Measurements from ENCODE around the gene TRAFD1.
A peak's percentile ranks its signal among the peaks of the same experiment; 100 is the strongest.

TRAFD1 gene

GRCh38 chr12:112178796-112179195, 53.4 kb downstream of the TRAFD1 start:
- no peak for DNase-seq

GRCh38 chr12:112179341-112179740, 54.0 kb downstream of the TRAFD1 start:
- DNase-seq, result no peak

GRCh38 chr12:112179916-112180315, 54.6 kb downstream of the TRAFD1 start:
- no peak for DNase-seq

GRCh38 chr12:112180422-112180821, 55.1 kb downstream of the TRAFD1 start:
- no peak for DNase-seq

- no peak for DNase-seq
Observed at GRCh38 chr12:112182499-112182898, 57.1 kb downstream of the TRAFD1 start.

- no peak for DNase-seq
Observed at GRCh38 chr12:112183141-112184021, 58.0 kb downstream of the TRAFD1 start.

- no peak for DNase-seq
Observed at GRCh38 chr12:112184056-112184887, 58.9 kb downstream of the TRAFD1 start.

- no peak for DNase-seq
Observed at GRCh38 chr12:112185093-112185923, 59.9 kb downstream of the TRAFD1 start.

- DNase-seq, result no peak
Observed at GRCh38 chr12:112188130-112188830, 62.9 kb downstream of the TRAFD1 start.

- peak; percentile 35 to 70 for DNase-seq
Observed at GRCh38 chr12:112190231-112191025, 65.1 kb downstream of the TRAFD1 start.

GRCh38 chr12:112191201-112191600, 65.8 kb downstream of the TRAFD1 start:
- DNase-seq, result no peak

- no peak for DNase-seq
Observed at GRCh38 chr12:112191840-112192321, 66.5 kb downstream of the TRAFD1 start.

- no peak for DNase-seq
Observed at GRCh38 chr12:112192475-112192874, 67.1 kb downstream of the TRAFD1 start.

GRCh38 chr12:112194601-112195247, 69.4 kb downstream of the TRAFD1 start:
- no peak for DNase-seq

- no peak for DNase-seq
Observed at GRCh38 chr12:112196196-112196875, 71.0 kb downstream of the TRAFD1 start.

- DNase-seq, result no peak
Observed at GRCh38 chr12:112198120-112198733, 72.9 kb downstream of the TRAFD1 start.

GRCh38 chr12:112199136-112199535, 73.8 kb downstream of the TRAFD1 start:
- DNase-seq, result no peak

Measured in NCI-H187 (cell line).